ENCODE results near the gene CDH15. TPM values are rescaled to one million over a fixed set of nuclear protein-coding genes. Genes with fewer than 3 reads are reported as not detected.
"Not testable (repeated sequence)": the region's sequence is repeated elsewhere in the genome, so short reads cannot be mapped to it uniquely, and the experiment has no call there.

CDH15 gene
- total RNA-seq, 1 donor from 2014 or later: under 0.01 TPM

DNA sequence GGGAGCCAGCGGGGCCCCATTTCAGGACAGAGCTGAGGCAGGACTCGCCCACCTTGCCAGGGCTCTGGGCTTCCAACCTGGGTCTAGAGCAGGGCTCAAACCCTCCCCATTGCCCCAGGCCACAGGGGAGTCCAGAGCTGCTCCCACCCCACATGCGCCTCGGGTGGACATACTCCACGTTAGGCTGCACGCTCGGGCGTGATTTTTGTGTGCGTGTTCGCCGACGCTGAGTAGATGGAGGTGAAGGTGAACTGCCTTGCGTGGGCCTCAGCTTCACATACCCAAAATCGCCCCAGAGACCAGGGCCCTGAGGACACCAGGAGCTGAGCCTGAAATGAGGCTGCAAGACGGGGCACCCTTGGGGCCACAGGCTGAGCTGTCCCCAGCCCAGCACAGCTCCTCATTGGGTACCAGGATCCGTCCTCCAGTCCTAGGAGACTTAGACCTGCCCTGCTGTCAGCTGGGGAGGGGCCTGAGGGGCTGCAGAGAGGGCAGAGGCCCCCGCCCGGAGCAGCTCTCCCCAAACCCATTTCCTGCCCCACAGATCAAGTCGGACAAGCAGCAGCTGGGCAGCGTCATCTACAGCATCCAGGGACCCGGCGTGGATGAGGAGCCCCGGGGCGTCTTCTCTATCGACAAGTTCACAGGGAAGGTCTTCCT lies 8.2 kb downstream of the CDH15 start:
- FAIRE-seq: no peak
- Histone ChIP-seq H3K4me3 (ENCODE audit: low read depth, low read length) (no peak overlapping the region), H3K27me3 (ENCODE audit: control insufficient read depth, insufficient read depth, low read length) (peaks cover 2% of the 10 kb centered on the region), H3K36me3 (ENCODE audit: control insufficient read depth, insufficient read depth, low read length) (no peaks in the 10 kb centered on the region)
- no peak for TF ChIP-seq CTCF (IDR thresholded peaks at IDR 0.05; ENCODE audit: insufficient read depth, low read length, severe bottlenecking)
- DNase-seq (ENCODE audit: low read depth): no peak

- no peak overlapping the region for H3K4me3 ChIP-seq (ENCODE audit: low read depth, low read length)
- FAIRE-seq (no peak), DNase-seq (ENCODE audit: low read depth) (no peak)
- TF ChIP-seq CTCF (IDR thresholded peaks at IDR 0.05; ENCODE audit: insufficient read depth, low read length, severe bottlenecking): no peak
- no peaks in the 10 kb centered on the region for H3K36me3 ChIP-seq (ENCODE audit: control insufficient read depth, insufficient read depth, low read length)
- peaks cover 2% of the 10 kb centered on the region for H3K27me3 ChIP-seq (ENCODE audit: control insufficient read depth, insufficient read depth, low read length)
Measured at GRCh38 chr16:89183463-89183862, 11.9 kb downstream of the CDH15 start.

- FAIRE-seq: no peak
- peaks cover 2% of the 10 kb centered on the region for H3K27me3 ChIP-seq (ENCODE audit: control insufficient read depth, insufficient read depth, low read length)
- TF ChIP-seq CTCF (IDR thresholded peaks at IDR 0.05; ENCODE audit: insufficient read depth, low read length, severe bottlenecking): no peak
- DNase-seq (ENCODE audit: low read depth): no peak
- no peaks in the 10 kb centered on the region for H3K36me3 ChIP-seq (ENCODE audit: control insufficient read depth, insufficient read depth, low read length)
- H3K4me3 ChIP-seq (ENCODE audit: low read depth, low read length): no peak overlapping the region
Measured at GRCh38 chr16:89183975-89184676, 12.6 kb downstream of the CDH15 start.

- no peak overlapping the region for H3K4me3 ChIP-seq (ENCODE audit: low read depth, low read length)
- FAIRE-seq (no peak), DNase-seq (ENCODE audit: low read depth) (no peak)
- H3K27me3 ChIP-seq (ENCODE audit: control insufficient read depth, insufficient read depth, low read length): peaks cover 2% of the 10 kb centered on the region
- no peaks in the 10 kb centered on the region for H3K36me3 ChIP-seq (ENCODE audit: control insufficient read depth, insufficient read depth, low read length)
- no peak for TF ChIP-seq CTCF (IDR thresholded peaks at IDR 0.05; ENCODE audit: insufficient read depth, low read length, severe bottlenecking)
Measured at GRCh38 chr16:89184677-89184932, 13.1 kb downstream of the CDH15 start.

DNA sequence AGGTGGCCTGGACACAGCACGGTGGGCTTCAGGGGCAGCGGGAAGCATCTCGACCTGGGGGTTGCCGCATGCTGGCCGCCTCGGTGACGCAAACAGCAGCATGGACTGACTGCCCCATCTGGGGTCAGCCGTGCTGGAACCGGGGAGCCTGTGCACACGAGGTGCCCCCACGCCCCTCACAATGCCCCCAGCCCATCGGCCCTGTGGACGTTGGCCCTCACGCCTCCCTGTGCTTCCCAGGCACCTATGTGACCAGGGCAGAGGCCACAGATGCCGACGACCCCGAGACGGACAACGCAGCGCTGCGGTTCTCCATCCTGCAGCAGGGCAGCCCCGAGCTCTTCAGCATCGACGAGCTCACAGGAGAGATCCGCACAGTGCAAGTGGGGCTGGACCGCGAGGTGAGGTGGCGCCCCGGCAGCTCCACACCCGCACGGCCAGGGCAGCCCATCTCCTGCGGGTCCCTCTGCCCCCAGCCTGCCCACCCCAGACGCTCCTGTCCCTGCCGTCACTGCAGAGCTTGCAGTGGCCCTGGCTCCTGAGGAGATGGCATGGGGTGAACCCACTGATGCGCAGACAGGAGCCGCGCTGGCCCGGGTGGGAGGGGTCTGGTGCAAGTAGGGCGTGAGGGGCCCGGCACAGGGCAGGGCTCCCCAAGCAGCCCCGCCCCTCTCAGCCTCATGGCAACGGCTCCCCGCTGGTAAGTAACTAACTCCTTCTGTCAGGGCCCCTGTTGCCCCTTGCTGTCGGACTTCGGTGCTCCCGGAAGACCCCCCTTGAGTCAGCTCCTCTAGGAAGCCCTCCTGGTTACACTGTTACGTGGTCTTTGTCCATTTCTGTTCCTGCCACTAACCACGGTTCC lies 13.6 kb downstream of the CDH15 start:
- Histone ChIP-seq H3K4me3 (ENCODE audit: low read depth, low read length) (no peak overlapping the region), H3K27me3 (ENCODE audit: control insufficient read depth, insufficient read depth, low read length) (peaks cover 2% of the 10 kb centered on the region), H3K36me3 (ENCODE audit: control insufficient read depth, insufficient read depth, low read length) (no peaks in the 10 kb centered on the region)
- DNase-seq (ENCODE audit: low read depth) (no peak), FAIRE-seq (no peak)
- no peak for TF ChIP-seq CTCF (IDR thresholded peaks at IDR 0.05; ENCODE audit: insufficient read depth, low read length, severe bottlenecking)

DNA sequence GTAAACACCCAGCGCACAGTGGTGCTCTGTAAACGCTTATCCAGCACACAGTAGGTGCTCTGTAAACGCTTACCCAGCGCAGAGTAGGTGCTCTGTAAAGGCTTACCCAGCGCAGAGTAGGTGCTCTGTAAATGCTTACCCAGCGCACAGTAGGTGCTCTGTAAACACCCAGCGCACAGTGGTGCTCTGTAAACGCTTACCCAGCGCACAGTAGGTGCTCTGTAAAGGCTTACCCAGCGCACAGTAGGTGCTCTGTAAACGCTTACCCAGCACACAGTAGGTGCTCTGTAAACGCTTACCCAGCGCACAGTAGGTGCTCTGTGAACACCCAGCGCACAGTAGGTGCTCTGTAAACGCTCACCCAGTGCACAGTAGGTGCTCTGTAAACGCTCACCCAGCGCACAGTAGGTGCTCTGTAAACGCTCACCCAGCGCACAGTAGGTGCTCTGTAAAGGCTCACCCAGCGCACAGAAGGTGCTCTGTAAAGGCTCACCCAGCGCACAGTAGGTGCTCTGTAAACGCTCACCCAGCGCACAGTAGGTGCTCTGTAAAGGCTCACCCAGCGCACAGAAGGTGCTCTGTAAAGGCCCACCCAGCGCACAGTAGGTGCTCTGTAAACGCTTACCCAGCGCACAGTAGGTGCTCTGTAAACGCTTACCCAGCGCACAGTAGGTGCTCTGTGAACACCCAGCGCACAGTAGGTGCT lies 14.5 kb downstream of the CDH15 start:
- FAIRE-seq; H3K27me3 ChIP-seq (ENCODE audit: control insufficient read depth, insufficient read depth, low read length); H3K36me3 ChIP-seq (ENCODE audit: control insufficient read depth, insufficient read depth, low read length); DNase-seq (ENCODE audit: low read depth); H3K4me3 ChIP-seq (ENCODE audit: low read depth, low read length): not testable (repeated sequence)

- H3K36me3 ChIP-seq (ENCODE audit: control insufficient read depth, insufficient read depth, low read length); H3K27me3 ChIP-seq (ENCODE audit: control insufficient read depth, insufficient read depth, low read length); FAIRE-seq; DNase-seq (ENCODE audit: low read depth); H3K4me3 ChIP-seq (ENCODE audit: low read depth, low read length): not testable (repeated sequence)
Measured at GRCh38 chr16:89186593-89187031, 15.1 kb downstream of the CDH15 start.

Data from bronchial epithelial cell (primary cell).